ENCODE measurements around the gene ADI1. TPM values are rescaled to one million over a fixed set of nuclear protein-coding genes. Genes with fewer than 3 reads are reported as not detected.

ADI1 gene
- total and polyA plus RNA-seq, 10 of the 15 experiments (the other 5 are each of a cell fraction or from before 2014, with no cell fraction given) = 4.4 to 78.7 (median 17.2) TPM

DNA sequence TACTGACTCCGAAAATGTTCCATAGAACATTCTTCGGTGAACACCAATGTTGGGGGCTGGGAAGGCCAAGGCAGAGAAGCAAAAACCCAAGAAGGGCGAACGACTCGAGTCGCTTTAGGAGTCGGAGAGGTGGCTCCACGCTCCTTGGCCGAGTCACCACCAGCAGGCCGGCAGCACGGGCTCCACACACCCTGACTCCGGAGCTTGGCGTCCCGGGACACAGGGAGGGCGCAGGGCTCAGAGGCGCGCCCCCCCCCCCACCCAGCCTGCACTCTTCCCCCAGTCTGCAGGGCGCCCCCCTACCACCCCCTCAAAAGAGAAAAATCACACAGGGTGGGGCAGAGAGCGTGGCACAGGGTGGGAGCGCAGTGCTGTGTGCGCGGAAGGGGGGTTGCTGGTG, 7.5 kb upstream of the ADI1 start (continued):
- TF ChIP-seq, protein P1, sequence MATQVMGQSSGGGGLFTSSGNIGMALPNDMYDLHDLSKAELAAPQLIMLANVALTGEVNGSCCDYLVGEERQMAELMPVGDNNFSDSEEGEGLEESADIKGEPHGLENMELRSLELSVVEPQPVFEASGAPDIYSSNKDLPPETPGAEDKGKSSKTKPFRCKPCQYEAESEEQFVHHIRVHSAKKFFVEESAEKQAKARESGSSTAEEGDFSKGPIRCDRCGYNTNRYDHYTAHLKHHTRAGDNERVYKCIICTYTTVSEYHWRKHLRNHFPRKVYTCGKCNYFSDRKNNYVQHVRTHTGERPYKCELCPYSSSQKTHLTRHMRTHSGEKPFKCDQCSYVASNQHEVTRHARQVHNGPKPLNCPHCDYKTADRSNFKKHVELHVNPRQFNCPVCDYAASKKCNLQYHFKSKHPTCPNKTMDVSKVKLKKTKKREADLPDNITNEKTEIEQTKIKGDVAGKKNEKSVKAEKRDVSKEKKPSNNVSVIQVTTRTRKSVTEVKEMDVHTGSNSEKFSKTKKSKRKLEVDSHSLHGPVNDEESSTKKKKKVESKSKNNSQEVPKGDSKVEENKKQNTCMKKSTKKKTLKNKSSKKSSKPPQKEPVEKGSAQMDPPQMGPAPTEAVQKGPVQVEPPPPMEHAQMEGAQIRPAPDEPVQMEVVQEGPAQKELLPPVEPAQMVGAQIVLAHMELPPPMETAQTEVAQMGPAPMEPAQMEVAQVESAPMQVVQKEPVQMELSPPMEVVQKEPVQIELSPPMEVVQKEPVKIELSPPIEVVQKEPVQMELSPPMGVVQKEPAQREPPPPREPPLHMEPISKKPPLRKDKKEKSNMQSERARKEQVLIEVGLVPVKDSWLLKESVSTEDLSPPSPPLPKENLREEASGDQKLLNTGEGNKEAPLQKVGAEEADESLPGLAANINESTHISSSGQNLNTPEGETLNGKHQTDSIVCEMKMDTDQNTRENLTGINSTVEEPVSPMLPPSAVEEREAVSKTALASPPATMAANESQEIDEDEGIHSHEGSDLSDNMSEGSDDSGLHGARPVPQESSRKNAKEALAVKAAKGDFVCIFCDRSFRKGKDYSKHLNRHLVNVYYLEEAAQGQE (IDR thresholded peaks at IDR 0.05; ENCODE audit: low read depth, low read length) = no peak
- TF ChIP-seq FOXM1 (IDR thresholded peaks at IDR 0.05; ENCODE audit: low read depth, low read length) (no peak), RB1 (IDR thresholded peaks at IDR 0.05; ENCODE audit: borderline replicate concordance) (no peak), SUPT20H (IDR thresholded peaks at IDR 0.05; ENCODE audit: borderline replicate concordance, control insufficient read depth, low read depth, low read length) (no peak)
- TF ChIP-seq, protein P2, sequence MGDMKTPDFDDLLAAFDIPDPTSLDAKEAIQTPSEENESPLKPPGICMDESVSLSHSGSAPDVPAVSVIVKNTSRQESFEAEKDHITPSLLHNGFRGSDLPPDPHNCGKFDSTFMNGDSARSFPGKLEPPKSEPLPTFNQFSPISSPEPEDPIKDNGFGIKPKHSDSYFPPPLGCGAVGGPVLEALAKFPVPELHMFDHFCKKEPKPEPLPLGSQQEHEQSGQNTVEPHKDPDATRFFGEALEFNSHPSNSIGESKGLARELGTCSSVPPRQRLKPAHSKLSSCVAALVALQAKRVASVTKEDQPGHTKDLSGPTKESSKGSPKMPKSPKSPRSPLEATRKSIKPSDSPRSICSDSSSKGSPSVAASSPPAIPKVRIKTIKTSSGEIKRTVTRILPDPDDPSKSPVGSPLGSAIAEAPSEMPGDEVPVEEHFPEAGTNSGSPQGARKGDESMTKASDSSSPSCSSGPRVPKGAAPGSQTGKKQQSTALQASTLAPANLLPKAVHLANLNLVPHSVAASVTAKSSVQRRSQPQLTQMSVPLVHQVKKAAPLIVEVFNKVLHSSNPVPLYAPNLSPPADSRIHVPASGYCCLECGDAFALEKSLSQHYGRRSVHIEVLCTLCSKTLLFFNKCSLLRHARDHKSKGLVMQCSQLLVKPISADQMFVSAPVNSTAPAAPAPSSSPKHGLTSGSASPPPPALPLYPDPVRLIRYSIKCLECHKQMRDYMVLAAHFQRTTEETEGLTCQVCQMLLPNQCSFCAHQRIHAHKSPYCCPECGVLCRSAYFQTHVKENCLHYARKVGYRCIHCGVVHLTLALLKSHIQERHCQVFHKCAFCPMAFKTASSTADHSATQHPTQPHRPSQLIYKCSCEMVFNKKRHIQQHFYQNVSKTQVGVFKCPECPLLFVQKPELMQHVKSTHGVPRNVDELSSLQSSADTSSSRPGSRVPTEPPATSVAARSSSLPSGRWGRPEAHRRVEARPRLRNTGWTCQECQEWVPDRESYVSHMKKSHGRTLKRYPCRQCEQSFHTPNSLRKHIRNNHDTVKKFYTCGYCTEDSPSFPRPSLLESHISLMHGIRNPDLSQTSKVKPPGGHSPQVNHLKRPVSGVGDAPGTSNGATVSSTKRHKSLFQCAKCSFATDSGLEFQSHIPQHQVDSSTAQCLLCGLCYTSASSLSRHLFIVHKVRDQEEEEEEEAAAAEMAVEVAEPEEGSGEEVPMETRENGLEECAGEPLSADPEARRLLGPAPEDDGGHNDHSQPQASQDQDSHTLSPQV (IDR thresholded peaks at IDR 0.05) = no peak
